IPS DF 4.7 (cell line): ENCODE results near the gene RPL13.

Experiments used
- DNase-seq: peaks from one replicate; pipeline ENCODE4 v3.0.0-alpha.2; 2013; ENCODE audit warnings: low spot score; ENCODE audit errors: extremely low read depth

Gene RPL13

DNA sequence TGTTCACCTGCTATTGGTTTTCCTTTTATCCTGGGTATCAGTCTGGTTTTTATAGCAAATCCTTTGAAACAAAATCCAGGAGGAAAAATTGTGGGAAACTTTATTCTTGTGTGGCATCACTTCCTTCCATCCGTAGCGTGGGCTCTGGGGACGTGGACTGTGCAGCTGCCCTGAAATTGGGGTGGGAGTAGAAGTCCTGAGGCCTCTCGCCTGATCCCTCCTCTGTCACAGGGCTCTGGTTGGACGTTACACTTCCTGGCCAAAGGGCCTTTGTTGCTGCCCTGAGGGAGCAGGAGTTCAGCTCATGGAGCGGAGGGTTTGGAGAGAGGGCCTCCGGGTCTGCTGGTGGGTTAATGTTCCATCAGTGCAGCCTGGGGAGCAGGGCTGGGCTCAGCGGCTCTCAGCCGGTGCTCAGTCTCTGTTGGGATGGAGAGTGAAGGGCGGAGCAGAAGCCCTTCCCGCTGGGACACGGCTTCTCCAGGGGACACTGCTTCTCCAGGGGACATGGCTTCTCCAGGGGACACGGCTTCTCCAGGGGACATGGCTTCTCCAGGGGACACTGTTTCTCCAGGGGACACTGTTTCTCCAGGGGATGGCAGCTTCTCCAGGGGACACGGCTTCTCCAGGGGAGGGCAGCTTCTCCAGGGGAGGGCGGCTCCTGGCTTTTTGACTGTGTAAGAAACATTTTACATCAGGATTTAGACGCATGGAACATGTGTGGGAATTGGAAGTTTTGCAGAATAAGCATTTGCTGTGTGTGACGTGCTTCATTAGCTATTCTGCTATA lies 15.2 kb upstream of the RPL13 start:
- no peak for DNase-seq

DNA sequence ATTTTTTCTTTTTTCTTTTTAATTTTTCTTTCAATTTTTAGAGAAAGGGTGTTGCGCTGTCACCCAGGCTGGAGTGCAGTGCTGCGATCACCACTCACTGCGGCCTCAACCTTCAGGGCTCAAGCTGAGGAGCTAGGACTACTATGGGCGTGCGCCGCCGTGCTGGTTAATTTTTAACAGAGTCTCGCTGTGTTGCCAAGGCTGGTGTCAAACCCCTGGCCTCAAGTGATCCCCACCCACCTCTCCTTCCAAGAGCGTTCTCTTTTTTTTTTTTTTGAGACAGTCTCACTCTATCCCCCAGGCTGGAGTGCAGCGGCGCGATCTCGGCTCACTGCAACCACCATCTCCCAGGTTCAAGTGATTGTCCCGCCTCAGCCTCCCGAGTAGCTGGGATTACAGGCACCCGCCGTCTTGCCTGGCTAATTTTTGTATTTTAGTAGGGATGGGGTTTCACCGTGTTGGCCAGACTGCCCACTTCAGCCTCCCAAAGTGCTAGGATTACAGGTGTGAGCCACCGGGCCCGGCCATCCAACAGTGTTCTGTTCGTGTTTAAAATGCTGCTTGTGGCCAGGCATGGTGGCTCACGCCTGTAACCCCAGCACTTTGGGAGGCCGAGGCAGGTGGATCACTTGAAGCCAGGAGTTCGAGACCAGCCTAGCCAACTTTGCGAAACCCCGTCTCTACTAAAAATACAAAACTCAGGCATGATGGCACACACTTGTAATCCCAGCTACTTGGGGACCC lies 14.5 kb upstream of the RPL13 start:
- DNase-seq = no peak

DNA sequence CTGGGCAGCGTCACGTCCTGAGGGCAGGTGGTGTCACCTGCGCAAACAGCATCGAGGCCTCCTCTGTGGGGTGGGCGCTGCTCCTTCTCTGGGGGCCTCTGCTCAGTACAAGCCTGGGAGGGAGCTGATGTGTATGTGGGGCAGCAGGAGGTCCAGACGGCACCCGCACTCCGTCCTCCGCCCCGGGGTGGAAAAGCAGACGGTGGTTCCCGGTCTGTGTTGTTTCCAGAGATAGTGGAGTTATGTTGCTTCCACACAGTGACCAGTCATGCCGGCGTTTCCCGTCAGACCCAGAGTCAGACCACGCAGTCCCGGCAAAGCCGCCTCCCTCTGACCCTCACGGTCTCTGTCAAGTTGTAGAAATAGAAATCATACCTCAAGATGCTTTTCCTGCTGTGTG lies 13.7 kb upstream of the RPL13 start:
- no peak for DNase-seq

DNA sequence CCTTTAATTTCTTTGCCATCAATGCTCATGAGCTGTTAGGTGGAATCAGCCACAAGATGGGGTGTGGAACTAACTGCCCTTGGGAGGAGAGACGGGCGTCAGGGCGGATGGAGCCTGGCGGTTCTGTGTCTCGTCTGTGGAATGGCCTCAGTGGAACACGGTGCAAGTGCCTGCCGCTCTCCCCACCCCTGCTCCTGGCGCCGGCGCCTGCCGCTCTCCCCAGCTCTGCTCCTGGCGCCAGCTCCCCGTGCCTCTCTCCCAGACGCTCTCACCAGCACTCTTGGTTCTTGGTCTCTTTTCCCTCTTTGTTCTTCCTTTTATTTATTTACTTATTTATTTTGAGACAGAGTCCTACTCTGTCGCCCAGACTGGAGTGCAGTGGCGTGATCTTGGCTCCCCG lies 13.2 kb upstream of the RPL13 start:
- no peak for DNase-seq

DNA sequence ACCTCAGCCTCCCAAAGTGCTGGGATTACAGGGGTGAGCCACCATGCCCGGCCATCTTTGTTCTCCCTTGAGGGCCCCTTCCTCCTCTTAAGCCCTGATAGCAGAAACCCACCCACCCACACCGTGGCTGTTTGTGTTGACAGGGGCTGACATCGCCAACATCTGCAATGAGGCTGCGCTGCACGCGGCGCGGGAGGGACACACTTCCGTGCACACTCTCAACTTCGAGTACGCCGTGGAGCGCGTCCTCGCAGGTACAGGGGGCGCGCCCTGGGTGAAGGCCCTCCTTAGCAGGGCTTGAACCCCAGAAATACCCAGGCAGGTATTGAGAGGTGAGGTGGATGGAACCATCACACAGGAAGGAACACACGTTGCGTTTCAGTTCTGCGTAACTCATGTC lies 12.6 kb upstream of the RPL13 start:
- DNase-seq = no peak

DNA sequence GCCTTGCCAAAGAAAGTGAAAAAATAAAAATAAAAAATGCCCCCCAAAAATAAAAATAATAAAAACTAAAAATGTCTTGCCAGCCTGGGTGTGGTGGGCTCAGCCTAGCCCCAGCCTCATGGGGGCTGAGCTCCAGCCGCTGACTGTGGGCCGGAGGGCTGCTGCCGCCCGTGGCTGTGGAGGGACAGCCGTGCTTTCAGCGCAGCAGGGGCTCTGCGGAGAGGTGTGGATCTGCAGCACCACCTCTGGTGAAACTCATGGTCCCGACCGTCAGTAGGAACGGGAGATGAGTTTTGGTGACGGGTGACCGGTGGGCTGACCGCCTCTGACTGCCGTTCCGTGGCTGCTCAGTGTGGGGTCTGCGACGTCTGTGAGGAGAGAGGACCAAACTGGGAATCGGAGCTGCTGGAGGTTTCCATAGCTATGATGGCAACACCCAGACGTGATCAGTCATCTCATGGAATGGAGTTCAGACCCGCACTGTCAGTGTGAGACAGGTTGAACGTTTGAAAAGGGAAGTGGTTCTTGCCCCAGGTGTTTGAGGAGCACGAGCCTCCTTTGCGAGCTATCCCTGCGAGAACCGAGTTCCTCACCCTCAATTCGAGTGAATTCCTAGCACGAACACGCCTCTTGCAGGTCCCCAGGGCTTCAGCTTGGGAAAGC lies 12.0 kb upstream of the RPL13 start:
- DNase-seq = no peak

DNA sequence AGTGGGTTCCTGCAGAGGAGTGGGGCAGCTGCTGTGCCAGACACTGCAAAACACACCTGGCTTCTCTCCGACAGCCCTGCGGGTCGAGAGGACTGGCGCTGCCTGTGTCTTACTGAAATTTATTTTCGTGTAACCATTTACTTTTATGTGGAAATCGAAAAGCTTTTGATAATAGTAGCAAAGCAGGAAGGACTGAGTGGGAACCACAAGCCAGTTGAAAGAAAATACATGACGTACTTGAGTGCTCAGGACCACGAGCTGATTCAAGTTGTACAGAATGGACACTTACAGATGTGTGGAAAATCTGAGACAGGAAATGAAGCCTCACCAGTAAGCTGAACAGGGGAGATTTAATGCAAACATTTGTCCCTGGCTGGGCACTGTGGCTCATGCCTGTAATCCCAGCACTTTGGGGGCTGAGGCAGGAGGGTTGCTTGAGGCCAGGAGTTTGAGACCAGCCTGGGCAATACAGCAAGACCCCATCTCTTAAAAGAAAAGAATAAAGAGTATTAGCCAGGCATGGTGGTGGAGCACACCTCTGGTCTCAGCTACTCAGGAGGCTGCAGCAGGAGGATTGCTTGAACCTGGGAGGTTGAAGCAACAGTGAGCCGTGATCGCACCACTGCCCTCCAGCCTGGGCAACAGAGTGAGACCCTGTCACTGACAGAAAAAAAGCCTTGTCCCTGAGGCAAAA lies 11.3 kb upstream of the RPL13 start:
- DNase-seq = no peak

DNA sequence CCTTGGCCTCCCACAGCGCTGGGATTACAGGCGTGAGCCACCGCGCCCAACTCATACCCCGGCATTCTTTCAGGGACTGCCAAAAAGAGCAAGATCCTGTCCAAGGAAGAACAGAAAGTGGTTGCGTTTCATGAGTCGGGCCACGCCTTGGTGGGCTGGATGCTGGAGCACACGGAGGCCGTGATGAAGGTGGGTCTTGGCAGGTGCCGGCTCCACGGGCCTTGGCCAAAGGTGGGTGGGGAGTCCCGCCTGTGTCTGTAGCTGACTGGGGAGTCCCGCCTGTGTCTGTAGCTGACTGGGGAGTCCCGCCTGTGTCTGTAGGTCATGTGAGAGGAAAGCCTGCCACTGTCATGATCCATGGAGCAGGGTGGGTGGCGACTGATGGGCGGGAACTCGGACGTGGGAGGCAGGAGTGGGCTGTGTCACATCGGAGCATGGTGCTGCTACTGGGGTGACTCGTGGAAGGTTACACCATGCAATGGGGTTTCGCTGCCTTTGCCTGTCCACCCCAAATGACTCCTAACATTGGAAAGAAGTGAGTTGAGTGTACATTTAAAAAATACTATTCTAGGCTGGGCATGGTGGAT lies 10.0 kb upstream of the RPL13 start:
- DNase-seq = no peak

DNA sequence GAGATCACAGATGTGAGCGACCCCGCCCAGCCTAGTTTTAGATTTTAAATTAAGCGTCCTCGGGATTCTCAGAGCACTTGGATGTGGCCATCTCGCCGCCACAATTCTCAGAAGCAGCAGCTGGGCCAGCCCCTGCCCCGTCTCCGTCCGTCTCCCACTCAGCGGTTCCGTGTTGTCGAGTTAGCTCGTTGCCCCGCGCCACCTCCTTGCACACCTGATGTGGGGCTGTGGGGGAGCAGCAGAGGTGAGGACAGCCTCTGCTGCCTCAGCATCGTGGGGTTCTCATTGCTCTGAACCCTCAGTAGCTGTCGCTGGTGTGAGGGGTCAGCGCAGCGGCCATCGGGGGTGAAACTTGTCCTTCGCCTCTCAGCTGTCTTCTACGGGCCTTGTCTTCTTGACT lies 8.2 kb upstream of the RPL13 start:
- DNase-seq = no peak

DNA sequence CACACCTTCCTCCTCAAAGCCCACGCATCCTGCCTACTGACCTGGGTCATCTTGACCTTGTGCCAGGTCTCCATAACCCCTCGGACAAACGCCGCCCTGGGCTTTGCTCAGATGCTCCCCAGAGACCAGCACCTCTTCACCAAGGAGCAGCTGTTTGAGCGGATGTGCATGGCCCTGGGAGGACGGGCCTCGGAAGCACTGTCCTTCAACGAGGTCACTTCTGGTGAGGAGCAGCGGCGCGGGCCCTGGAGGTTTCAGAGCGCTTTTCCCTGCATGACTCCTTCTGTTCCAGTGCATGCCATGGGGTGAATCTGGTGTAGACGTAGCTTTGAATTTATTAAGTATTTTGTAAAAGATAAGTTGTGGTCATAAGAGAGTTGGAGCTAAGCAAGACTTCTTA lies 7.6 kb upstream of the RPL13 start:
- no peak for DNase-seq

DNA sequence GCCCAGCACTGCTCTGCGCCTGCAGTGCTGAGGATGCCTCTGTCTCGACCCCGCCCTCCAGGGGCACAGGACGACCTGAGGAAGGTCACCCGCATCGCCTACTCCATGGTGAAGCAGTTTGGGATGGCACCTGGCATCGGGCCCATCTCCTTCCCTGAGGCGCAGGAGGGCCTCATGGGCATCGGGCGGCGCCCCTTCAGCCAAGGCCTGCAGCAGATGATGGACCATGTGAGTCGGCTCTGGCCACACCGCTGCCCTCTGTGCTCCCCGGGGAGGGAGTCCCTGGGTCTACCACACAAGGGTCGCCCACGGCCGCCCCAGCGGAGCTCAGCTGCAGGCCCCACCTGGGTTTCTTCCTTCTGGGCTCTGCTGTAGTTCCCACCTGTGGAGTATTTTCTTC lies 6.7 kb upstream of the RPL13 start:
- no peak for DNase-seq

DNA sequence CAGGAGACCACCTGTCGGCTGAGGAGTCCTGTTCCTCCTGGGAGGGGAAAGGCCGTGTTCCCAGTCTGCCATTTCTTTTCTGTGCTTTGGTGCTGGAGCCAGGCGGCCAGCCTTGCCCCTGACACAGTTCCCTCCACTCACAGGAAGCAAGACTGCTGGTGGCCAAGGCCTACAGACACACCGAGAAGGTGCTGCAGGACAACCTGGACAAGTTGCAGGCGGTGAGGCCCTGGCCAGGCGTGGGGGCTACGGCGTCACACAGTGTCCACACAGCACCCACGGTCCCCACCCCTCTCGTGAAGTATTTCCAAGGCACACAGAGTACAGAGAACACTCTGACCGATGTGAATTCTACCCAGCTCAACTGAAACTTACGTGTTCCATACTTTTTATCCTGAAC lies 6.1 kb upstream of the RPL13 start:
- no peak for DNase-seq

DNA sequence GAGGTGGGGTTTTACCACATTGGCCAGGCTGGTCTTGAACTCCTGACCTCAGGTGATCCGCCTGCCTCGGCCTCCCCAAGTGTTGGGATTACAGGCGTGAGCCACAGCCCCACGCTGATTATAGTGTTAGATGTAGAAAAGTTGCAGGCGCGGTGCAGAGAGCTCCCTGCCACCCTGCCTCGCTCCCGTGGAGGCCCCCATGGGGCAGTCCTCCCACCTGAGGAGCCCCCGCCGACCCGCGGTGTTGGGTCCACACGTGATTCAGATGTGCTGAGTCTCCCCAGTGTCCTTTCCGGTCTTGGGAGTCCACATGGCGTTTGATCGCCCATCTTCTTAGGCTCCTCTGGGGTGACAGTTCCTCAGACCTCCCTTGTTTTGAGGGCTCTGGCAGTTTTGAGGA lies 5.2 kb upstream of the RPL13 start:
- no peak for DNase-seq

DNA sequence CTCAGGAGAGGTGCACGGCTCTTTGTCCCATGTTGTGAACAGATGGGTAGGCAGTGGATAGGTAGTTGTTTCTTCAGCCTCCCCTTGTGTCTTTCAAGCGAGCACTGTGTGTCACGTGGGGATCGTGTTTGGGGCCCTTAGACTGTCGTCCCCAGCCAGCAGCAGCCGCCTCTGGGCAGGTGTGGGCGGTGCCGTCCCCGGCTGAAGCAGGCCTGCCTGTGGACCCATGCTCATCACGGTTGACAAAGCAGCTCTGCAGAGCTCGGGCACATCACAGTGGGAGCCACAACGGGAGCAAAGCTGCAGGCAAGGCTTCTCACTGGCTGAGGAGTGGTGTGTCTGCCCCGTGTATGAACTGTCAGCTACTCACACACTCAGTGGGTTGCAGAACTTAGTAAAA lies 4.7 kb upstream of the RPL13 start:
- DNase-seq = no peak

DNA sequence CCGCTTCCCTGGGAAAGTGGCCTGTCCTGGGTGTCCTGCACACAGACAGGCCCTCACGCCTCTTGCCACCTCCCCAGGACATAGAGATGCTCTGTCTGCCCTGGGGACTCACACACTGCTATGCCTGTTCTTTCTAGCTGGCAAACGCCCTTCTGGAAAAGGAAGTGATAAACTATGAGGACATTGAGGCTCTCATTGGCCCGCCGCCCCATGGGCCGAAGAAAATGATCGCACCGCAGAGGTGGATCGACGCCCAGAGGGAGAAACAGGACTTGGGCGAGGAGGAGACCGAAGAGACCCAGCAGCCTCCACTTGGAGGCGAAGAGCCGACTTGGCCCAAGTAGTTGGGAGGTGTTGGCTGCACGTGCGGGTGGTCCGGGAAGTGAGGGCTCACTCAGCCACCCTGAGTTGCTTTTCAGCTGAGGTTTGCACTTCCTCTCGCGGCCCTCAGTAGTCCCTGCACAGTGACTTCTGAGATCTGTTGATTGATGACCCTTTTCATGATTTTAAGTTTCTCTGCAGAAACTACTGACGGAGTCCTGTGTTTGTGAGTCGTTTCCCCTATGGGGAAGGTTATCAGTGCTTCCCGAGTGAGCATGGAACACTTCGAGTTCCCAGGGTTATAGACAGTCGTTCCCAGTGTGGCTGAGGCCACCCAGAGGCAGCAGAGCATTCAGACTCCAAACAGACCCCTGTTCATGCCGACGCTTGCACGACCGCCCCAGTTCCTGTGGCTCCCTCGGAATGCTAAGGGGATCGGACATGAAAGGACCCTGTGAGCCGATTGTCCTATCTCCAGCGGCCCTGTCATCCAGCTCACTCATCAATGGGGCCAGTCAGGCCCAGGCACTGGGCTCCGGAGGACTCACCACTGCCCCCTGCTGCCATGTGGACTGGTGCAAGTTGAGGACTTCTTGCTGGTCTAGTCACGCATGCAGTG lies 3.5 kb upstream of the RPL13 start:
- DNase-seq = peak; percentile 68

DNA sequence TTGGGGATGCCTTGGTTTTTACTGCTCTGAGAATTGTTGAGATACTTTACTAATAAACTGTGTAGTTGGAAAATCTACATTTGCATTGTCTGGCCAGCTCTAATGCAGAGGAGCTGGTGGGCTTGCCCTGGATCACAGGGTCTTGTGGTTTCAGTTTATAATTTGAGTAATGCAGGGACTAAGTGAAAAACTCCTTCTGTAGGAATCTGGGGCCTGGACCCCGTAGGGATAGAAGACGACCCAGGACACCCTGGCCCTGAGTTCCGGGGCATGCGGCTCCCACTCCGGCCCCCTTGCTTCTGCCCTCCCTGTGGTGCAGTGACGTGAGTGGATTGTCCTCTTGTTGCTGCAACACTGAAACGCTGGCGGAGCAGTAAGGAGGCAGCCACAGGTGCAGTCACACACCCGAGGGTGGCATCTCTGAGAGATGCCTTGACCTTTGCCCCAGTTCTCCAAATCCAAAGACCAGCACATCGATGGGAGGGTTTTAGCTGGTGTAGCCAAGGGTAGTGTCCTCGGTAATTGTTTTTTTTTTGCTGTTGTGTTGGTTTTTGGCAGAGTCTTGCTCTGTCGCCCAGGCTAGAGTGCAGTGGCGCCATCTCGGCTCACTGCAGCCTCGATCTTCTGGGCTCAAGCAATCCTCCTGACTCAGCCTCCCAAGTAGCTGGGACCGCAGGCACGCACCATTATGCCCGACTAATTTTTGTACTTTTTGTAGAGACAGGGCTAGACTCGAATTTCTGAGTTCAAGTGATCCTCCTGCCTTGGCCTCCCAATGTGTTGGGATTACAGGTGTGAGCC lies 2.6 kb upstream of the RPL13 start:
- no peak for DNase-seq

DNA sequence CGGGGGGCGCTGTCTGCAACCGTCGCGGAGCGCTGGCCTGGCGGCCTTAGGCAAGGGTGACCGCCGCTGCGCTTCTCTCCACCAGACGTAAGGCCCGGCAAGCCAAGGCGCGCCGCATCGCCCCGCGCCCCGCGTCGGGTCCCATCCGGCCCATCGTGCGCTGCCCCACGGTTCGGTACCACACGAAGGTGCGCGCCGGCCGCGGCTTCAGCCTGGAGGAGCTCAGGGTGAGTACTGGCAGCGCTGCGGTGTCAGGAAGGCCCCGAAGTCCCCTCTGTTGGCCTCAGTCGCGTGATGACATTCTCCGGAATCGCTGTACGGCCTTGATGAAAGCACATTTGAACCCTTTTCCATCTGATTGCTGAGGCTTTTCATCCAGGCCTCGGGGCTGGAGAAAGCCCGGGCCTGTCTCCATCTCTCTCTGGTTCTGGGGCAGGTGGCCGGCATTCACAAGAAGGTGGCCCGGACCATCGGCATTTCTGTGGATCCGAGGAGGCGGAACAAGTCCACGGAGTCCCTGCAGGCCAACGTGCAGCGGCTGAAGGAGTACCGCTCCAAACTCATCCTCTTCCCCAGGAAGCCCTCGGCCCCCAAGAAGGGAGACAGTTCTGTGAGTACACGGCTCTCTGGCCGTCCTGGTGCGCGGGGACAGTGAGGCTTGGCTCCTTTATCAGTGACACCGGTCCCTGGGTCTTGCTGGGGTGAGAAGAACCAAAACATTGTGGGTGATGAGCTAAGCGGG lies 831 bp downstream of the RPL13 start:
- DNase-seq = no peak

DNA sequence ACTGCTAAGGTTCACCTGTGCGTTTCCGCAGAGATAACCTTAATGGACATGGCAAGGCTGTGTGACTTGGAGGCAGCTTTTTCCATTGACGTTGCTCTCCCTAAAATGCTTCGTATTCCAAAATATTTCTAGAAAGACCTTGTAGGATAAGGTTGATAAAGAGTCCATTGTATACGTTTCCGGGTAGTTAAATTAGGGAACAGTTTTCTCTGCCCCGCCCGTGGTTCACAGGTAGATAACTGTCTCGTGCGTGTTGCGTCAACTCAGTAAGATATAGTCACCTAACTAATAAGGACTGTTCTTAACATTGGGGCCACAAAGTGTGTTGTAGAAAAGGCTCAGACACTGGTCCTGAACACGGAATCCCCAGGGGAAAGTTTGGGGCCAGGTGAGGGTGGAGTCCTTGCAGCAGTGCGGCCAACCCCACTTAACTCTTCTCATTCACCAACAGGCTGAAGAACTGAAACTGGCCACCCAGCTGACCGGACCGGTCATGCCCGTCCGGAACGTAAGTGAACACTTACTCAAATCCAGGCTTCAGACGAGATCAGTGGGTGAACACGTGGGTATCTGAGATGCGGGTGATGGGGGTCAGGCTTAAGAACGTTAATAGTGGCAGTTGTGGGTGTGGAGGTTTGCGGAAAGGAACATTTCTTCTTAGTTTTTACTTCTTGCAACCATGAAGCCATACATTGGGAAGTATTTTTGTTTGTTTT lies 1.6 kb downstream of the RPL13 start:
- no peak for DNase-seq
